PC-9 (cell line): ENCODE data around the gene NFATC4.

Experiments used
- EZH2 ChIP-seq: fragments of 200-600 bp; sonication (generic); IDR thresholded peaks from 2 replicates; pipeline ENCODE4 v1.8.0; 2017; ENCODE audit warnings: antibody characterized with exemption, low read depth
- TF ChIP-seq, protein P1 (sequence below): fragments of 200-600 bp; sonication (generic); conservative IDR thresholded peaks from 2 replicates; pipeline ENCODE4 v1.6.1; 2017; ENCODE audit warnings: mixed run types, antibody characterized with exemption, mild to moderate bottlenecking, moderate library complexity

DNA sequence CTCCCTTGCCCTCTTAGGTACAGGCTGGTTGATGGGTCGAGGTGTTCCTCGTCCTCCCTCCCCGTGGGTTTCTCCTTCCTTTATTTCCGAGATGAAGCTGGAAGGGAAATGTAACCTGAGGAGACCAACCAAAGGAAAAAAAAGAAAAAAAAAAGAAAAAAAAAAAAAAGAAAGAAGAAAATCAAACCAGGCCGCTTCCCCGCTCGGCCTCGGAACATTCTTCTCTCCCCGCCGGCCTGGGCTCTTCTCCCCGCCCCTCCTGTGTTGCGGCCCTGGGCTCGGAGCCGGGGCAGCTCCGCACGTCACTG lies 1.6 kb upstream of the NFATC4 start:
- TF ChIP-seq, protein P1, sequence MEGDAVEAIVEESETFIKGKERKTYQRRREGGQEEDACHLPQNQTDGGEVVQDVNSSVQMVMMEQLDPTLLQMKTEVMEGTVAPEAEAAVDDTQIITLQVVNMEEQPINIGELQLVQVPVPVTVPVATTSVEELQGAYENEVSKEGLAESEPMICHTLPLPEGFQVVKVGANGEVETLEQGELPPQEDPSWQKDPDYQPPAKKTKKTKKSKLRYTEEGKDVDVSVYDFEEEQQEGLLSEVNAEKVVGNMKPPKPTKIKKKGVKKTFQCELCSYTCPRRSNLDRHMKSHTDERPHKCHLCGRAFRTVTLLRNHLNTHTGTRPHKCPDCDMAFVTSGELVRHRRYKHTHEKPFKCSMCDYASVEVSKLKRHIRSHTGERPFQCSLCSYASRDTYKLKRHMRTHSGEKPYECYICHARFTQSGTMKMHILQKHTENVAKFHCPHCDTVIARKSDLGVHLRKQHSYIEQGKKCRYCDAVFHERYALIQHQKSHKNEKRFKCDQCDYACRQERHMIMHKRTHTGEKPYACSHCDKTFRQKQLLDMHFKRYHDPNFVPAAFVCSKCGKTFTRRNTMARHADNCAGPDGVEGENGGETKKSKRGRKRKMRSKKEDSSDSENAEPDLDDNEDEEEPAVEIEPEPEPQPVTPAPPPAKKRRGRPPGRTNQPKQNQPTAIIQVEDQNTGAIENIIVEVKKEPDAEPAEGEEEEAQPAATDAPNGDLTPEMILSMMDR, result no peak
- TF ChIP-seq EZH2, result no peak
